ENCODE measurements around the gene LARGE1. TPM values are rescaled to one million over a fixed set of nuclear protein-coding genes. Genes with fewer than 3 reads are reported as not detected.

LARGE1 gene
- total and polyA plus RNA-seq, 9 of the 15 experiments (the other 6 are each of a cell fraction or from before 2014, with no cell fraction given), result 0.01 to 0.66 (median 0.14) TPM; not detected in 2

- TF ChIP-seq, protein P1, sequence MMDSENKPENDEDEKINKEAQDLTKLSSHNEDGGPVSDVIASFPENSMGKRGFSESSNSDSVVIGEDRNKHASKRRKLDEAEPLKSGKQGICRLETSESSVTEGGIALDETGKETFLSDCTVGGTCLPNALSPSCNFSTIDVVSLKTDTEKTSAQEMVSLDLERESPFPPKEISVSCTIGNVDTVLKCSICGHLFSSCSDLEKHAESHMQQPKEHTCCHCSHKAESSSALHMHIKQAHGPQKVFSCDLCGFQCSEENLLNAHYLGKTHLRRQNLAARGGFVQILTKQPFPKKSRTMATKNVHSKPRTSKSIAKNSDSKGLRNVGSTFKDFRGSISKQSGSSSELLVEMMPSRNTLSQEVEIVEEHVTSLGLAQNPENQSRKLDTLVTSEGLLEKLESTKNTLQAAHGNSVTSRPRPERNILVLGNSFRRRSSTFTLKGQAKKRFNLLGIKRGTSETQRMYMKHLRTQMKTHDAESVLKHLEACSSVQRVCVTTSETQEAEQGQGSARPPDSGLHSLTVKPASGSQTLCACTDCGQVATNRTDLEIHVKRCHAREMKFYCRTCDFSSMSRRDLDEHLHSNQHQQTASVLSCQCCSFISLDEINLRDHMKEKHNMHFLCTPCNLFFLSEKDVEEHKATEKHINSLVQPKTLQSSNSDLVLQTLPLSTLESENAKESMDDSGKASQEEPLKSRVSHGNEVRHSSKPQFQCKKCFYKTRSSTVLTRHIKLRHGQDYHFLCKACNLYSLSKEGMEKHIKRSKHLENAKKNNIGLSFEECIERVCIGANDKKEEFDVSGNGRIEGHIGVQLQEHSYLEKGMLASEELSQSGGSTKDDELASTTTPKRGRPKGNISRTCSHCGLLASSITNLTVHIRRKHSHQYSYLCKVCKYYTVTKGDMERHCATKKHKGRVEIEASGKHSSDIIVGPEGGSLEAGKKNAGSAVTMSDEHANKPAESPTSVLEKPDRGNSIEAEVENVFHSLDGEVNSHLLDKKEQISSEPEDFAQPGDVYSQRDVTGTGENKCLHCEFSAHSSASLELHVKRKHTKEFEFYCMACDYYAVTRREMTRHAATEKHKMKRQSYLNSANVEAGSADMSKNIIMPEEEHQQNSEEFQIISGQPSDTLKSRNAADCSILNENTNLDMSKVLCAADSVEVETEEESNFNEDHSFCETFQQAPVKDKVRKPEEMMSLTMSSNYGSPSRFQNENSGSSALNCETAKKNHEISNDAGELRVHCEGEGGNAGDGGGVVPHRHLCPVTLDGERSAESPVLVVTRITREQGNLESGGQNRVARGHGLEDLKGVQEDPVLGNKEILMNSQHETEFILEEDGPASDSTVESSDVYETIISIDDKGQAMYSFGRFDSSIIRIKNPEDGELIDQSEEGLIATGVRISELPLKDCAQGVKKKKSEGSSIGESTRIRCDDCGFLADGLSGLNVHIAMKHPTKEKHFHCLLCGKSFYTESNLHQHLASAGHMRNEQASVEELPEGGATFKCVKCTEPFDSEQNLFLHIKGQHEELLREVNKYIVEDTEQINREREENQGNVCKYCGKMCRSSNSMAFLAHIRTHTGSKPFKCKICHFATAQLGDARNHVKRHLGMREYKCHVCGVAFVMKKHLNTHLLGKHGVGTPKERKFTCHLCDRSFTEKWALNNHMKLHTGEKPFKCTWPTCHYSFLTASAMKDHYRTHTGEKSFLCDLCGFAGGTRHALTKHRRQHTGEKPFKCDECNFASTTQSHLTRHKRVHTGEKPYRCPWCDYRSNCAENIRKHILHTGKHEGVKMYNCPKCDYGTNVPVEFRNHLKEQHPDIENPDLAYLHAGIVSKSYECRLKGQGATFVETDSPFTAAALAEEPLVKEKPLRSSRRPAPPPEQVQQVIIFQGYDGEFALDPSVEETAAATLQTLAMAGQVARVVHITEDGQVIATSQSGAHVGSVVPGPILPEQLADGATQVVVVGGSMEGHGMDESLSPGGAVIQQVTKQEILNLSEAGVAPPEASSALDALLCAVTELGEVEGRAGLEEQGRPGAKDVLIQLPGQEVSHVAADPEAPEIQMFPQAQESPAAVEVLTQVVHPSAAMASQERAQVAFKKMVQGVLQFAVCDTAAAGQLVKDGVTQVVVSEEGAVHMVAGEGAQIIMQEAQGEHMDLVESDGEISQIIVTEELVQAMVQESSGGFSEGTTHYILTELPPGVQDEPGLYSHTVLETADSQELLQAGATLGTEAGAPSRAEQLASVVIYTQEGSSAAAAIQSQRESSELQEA (IDR thresholded peaks at IDR 0.05; ENCODE audit: low read depth), result no peak
- TF ChIP-seq, protein P2, sequence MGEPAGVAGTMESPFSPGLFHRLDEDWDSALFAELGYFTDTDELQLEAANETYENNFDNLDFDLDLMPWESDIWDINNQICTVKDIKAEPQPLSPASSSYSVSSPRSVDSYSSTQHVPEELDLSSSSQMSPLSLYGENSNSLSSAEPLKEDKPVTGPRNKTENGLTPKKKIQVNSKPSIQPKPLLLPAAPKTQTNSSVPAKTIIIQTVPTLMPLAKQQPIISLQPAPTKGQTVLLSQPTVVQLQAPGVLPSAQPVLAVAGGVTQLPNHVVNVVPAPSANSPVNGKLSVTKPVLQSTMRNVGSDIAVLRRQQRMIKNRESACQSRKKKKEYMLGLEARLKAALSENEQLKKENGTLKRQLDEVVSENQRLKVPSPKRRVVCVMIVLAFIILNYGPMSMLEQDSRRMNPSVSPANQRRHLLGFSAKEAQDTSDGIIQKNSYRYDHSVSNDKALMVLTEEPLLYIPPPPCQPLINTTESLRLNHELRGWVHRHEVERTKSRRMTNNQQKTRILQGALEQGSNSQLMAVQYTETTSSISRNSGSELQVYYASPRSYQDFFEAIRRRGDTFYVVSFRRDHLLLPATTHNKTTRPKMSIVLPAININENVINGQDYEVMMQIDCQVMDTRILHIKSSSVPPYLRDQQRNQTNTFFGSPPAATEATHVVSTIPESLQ (CRISPR knock-in tag; IDR thresholded peaks at IDR 0.05), result no peak
- TF ChIP-seq ZNF717 (CRISPR knock-in tag; IDR thresholded peaks at IDR 0.05) (no peak), CBFA2T2 (conservative IDR thresholded peaks at IDR 0.05) (no peak), SMAD2 (IDR thresholded peaks at IDR 0.05; ENCODE audit: low read depth, low read length) (no peak), NKRF (IDR thresholded peaks at IDR 0.05; ENCODE audit: borderline replicate concordance) (no peak), BRCA1 (IDR thresholded peaks at IDR 0.05) (no peak), BRCA1 (CRISPR knock-in tag; IDR thresholded peaks at IDR 0.05) (no peak), BCOR (IDR thresholded peaks at IDR 0.05) (no peak), LARP7 (IDR thresholded peaks at IDR 0.05) (no peak)
Observed at GRCh38 chr22:33401291-33401690, 519.0 kb downstream of the LARGE1 start (continued).

All from K562 (cell line).